HG03045 (cell line): ENCODE results near the gene ECHDC3.

Source experiments
- ATAC-seq: cut with Tn5 transposase; IDR thresholded peaks from one replicate; pipeline ENCODE4 v1.9.1; 2021; ENCODE audit warnings: mild to moderate bottlenecking, moderate library complexity; ENCODE audit not compliant: unreplicated experiment

Gene ECHDC3

DNA sequence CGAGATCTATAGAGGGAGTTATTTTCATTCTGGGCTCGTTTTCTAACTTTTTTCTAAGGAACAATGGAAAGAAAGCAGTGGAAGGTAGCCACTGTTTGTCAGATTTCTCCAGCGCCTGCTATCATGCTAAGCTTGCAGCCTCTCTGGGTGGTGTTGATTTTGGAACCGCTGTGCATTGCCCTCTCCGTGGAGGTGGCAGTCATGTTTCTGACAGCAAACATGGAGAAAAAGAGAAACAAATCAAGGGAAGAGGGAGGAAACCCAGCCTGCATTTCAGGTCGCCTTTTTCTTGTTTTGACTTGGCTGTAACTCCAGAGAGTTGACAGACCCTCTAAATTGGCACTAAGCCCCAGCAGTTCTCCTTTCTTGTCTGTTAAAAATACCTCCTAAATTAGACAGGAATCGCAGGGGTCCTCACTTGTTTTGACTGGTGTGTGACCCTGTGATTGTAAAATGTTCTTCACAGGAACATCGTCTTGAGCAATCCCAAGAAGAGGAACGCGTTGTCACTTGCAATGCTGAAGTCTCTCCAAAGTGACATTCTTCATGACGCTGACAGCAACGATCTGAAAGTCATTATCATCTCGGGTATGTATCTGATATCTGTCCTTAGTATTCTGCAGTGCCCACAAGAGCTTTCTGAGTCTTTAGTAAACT is 4.8 kb downstream of the ECHDC3 start:
- ATAC-seq: no peak

- ATAC-seq: no peak
Measured at GRCh38 chr10:11748866-11749265, 6.7 kb downstream of the ECHDC3 start.

GRCh38 chr10:11750420-11750819 is 8.2 kb downstream of the ECHDC3 start:
- ATAC-seq: no peak

- ATAC-seq: no peak
Measured at GRCh38 chr10:11754173-11754572, 12.0 kb downstream of the ECHDC3 start.

DNA sequence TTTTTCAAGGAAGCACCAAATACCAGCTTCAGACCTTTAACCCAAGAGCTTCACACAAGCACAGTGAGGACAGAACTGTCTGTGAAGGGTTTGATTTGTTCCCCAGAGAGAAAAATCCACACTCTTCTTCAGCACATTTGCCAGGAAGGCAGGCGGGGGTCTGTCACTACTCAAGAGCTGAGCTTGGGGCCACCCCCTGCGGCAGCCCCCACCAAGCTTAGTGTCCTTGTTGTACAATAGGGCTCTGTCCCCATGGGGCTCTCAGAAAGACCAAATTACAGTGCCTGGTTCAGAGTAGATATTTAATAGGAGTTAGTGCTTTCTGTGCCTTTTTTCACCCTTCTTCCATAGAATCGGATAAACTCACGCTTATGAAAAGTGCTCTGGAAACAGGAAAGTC is 12.4 kb downstream of the ECHDC3 start:
- no peak for ATAC-seq

GRCh38 chr10:11755512-11756263 is 13.5 kb downstream of the ECHDC3 start:
- ATAC-seq: no peak

DNA sequence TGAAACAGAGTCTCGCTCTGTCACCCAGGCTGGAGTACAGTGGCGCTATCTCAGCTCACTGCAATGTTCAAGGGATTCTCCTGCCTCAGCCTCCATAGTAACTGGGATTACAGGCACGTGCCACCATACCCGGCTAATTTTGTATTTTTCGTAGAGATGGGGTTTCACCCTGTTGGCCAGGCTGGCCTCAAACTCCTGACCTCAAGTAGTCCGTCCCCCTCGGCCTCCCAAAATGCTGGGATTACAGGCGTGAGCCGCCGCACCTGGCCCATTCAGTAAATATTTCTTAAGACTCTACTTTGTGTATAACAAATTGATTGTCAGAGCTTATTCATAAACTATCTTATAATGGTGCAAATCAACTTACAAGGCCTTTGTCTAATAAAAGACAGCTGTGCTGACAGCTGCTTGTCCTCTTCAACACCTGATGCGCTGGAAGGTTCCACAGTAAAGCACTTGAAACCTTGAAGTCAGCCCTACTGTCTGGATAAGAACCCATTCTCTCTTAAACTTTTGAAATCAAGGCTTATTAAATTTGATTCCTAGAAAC is 14.7 kb downstream of the ECHDC3 start:
- no peak for ATAC-seq

GRCh38 chr10:11757454-11757820 is 15.3 kb downstream of the ECHDC3 start:
- ATAC-seq: no peak

DNA sequence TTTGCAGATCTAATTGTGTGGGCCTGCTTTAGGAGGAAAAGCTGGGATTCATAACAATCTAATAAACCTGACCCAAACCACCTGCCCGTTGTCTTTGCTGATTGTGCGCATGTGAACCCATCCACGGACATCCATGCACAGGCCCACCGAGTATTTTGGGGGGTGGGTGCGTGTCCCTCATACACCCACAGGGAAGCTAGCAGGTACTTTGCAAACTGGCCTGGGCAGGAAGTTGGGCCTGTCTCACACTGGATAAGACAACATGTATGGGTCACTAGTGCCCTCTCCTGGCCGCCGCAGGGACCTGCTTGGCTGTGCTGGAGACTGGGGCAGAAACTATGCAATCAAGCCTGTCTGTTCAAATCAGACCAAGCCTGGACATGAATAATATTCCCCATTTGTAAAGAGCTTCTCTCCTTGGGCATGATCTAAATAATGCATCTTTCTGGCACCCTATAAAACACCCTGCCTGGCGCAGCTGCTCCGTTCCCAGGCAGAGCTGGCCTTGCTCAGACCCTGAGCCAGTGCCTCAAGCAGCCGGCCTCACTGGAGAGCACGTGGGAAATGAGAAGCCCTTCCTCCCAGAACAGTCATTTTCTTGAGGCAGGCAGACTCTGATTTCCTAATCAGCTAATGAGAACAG is 15.8 kb downstream of the ECHDC3 start:
- peak; percentile 89 for ATAC-seq

DNA sequence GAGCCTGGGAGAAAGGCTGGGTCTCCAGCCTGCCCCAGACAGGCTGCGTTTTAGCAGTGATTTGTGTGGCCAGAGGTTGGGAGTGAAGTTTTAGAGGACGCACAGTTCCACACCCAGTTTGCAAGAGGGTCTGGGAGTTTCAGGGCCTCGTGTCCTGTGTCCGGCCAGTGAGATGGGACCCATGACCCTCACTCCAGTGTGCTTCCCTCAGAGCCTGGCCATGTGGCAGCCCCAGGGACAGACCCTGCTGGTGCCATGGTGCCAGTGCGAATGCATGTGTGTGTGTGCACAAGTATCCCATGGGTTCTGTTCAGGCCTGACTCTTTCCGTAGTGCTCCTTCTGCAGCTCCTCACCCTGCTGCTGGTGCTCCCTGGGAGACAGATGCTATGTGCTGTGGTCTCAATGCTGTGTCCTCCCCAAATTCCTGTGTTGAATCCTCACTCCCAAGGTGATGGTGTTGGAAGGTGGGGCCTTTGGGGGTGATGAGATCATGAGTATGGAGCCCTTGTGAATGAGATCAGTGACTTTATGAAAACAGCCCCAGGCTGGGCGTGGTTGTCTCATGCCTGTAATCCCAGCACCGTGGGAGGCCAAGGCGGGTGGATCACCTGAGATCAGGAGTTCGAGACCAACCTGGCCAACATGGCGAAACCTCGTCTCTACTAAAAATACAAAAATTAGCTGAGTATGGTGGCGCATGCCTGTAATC is 16.5 kb downstream of the ECHDC3 start:
- no peak for ATAC-seq

- ATAC-seq: no peak
Measured at GRCh38 chr10:11759347-11759746, 17.2 kb downstream of the ECHDC3 start.

GRCh38 chr10:11760151-11760550 is 18.0 kb downstream of the ECHDC3 start:
- no peak for ATAC-seq

DNA sequence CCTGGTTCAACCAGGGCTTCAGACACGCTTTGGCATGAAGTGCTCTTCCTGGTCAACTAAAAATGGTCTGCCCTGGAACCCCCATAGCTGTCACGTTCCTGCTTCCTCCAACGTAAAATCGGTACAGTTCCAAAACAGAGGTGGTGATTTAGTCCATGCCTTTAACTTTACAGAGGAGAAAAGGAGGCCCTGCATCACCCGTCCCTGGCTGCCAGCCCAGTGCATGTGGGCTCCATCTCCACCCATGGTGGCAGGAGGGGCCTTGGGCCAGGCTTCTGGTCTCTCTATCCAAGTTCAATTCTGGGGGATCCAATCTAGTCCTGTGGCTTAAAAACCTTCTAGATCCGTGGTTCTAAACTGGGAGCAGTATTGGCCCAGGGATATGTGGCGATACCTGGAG is 18.7 kb downstream of the ECHDC3 start:
- no peak for ATAC-seq

GRCh38 chr10:11761431-11761830 is 19.2 kb downstream of the ECHDC3 start:
- no peak for ATAC-seq

GRCh38 chr10:11762706-11763500 is 20.7 kb downstream of the ECHDC3 start:
- ATAC-seq: no peak

DNA sequence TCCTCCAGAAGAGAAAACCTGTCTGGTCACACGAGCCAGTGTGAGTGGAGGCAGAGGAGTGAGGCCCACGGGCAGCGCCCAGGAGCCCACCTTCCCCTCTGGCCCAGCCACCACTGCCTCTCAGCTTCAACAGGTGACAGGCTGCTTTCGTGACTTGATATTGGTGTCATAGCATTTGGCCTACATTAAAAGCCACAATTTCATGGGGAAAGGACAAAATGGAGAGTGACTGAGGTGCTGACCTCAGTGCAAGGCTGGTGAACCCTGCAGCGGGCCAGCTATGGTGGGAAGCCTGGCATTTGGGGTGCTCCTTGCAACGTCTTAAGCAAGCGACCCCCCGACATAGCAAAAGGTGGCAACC is 21.3 kb downstream of the ECHDC3 start:
- ATAC-seq: no peak

DNA sequence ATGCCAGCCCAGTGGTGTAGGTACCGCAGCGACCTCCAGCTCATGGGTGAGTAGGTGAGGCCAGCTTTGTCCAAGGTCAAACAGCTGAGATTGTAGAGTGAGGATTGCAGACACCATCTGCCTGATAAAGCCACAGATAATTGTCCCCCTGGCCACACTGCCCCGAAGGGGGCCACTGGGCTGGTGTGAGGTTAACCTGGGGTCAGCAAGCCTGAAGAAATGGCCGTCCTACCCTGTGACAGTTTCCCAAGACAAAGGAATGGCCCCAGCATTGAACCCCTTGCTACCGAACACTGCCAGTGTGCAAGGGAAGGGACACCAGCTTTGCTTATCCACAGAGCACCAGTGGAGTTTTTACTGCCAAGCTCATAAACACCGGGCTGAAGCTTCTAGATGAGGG is 23.0 kb downstream of the ECHDC3 start:
- no peak for ATAC-seq

DNA sequence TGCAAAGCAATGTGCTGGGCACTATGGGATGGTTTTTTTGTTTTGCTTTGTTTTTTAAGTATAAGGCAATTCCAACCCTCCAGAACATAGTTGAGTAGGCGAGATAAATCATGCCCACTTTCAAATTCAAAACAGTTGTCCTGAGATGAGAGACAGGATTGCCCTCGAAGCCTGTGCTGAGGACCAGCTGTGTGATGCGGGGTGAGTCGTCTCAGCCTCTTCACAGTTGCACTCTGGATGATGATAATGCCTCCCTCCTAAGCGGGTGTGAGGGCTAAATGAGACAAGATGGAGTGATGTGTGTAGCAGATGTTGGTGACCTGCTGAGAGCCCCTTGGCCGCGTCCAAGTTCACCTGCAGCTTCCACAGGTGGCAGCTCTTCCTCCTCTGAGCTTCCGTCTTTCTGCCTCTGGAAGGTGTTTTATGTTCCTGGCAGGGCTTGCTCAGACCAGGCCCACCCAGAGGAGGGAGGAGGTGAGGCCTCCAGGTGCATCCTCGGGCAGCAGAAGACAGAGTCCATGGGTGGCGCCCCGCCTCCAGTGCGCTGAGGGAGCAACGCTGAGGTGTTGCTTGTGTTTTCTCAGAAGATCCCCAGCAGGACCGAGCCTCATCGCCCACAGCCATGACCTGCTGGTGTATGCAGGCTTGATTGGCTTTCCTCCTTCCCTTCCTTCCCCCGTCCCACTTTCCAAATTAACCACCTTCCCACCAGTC is 30.6 kb downstream of the ECHDC3 start:
- no peak for ATAC-seq

- no peak for ATAC-seq
Measured at GRCh38 chr10:11773761-11774441, 31.7 kb downstream of the ECHDC3 start.
